ENCODE data around the gene HLA-G. TPM values are rescaled to one million over a fixed set of nuclear protein-coding genes. Genes with fewer than 3 reads are reported as not detected.

The HLA-G gene
- total RNA-seq, 1 experiment from 2014 or later = not detected

- intact Hi-C loops (cut with micrococcal nuclease) = no loop called here
- BruUV-seq (replicated peaks) = no TSS peak
- no peaks in the 10 kb centered on the region for H3K27me3 Mint-ChIP-seq (ENCODE audit: insufficient read depth, unreplicated experiment)
- no peak for DNase-seq (ENCODE audit: unreplicated experiment)
- POLR2A ChIA-PET = no interaction called here
- CTCF ChIA-PET = interaction anchor here (1.0 kb wide), 1 partner anchor 34 kb away, joined by 4 read pairs; no protein-coding TSS in a partner anchor
- no peaks in the 10 kb centered on the region for H3K36me3 Mint-ChIP-seq (ENCODE audit: insufficient read depth, unreplicated experiment)
- peaks cover 9% of the 10 kb centered on the region for H3K4me1 Mint-ChIP-seq (ENCODE audit: insufficient read depth, unreplicated experiment)
- TF ChIP-seq, protein P1, sequence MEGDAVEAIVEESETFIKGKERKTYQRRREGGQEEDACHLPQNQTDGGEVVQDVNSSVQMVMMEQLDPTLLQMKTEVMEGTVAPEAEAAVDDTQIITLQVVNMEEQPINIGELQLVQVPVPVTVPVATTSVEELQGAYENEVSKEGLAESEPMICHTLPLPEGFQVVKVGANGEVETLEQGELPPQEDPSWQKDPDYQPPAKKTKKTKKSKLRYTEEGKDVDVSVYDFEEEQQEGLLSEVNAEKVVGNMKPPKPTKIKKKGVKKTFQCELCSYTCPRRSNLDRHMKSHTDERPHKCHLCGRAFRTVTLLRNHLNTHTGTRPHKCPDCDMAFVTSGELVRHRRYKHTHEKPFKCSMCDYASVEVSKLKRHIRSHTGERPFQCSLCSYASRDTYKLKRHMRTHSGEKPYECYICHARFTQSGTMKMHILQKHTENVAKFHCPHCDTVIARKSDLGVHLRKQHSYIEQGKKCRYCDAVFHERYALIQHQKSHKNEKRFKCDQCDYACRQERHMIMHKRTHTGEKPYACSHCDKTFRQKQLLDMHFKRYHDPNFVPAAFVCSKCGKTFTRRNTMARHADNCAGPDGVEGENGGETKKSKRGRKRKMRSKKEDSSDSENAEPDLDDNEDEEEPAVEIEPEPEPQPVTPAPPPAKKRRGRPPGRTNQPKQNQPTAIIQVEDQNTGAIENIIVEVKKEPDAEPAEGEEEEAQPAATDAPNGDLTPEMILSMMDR (IDR thresholded peaks at IDR 0.05; ENCODE audit: unreplicated experiment) = no peak
- H3K9me3 Mint-ChIP-seq (ENCODE audit: unreplicated experiment) = no peaks in the 10 kb centered on the region
- no peak overlapping the region for H3K27ac Mint-ChIP-seq (ENCODE audit: low read depth, unreplicated experiment)
- no peak overlapping the region for H3K4me3 Mint-ChIP-seq (ENCODE audit: unreplicated experiment)
These were observed 27.4 kb upstream of the HLA-G start for GRCh38 chr6:29800254-29800653.

GRCh38 chr6:29806387-29806786, 21.2 kb upstream of the HLA-G start:
- no peak overlapping the region for H3K4me3 Mint-ChIP-seq (ENCODE audit: unreplicated experiment)
- DNase-seq (ENCODE audit: unreplicated experiment) = no peak
- no peaks in the 10 kb centered on the region for H3K27me3 Mint-ChIP-seq (ENCODE audit: insufficient read depth, unreplicated experiment)
- CTCF ChIA-PET = interaction anchor here (0.6 to 2.2 kb wide), 5 partner anchors 12 to 104 kb away, joined by 3 to 9 read pairs (median 4); no protein-coding TSS in a partner anchor
- no peak overlapping the region for H3K27ac Mint-ChIP-seq (ENCODE audit: low read depth, unreplicated experiment)
- no peaks in the 10 kb centered on the region for H3K9me3 Mint-ChIP-seq (ENCODE audit: unreplicated experiment)
- no peaks in the 10 kb centered on the region for H3K36me3 Mint-ChIP-seq (ENCODE audit: insufficient read depth, unreplicated experiment)
- TF ChIP-seq, protein P1 (IDR thresholded peaks at IDR 0.05; ENCODE audit: unreplicated experiment) = no peak
- no TSS peak for BruUV-seq (replicated peaks)
- no peaks in the 10 kb centered on the region for H3K4me1 Mint-ChIP-seq (ENCODE audit: insufficient read depth, unreplicated experiment)
- intact Hi-C loops (cut with micrococcal nuclease) = no loop called here
- POLR2A ChIA-PET = interaction anchor here (1.0 to 1.1 kb wide), 2 partner anchors 9 to 47 kb away, joined by 3 read pairs; no protein-coding TSS in a partner anchor

DNA sequence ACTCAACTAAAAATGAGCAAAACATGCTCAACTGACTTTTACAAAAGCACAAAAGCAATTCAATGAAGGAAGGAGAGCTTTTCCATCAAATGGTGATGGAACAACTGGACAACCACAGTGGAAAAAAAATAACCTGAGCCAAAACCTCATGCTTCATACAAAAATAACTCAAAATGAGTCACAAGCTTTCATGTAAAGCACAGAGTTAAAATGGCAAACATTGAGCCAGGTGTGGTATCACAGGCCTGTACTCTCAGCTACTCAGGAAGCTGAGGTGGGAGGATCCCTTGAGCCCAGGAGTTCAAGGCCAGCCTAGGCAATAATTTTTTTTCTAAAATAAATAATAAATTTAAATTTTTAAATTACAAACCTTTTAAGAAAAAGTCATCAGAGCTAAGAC, 18.4 kb upstream of the HLA-G start:
- Mint-ChIP-seq H3K4me3 (ENCODE audit: unreplicated experiment) (no peak overlapping the region), H3K36me3 (ENCODE audit: insufficient read depth, unreplicated experiment) (peaks cover under 1% of the 10 kb centered on the region), H3K27ac (ENCODE audit: low read depth, unreplicated experiment) (no peak overlapping the region), H3K9me3 (ENCODE audit: unreplicated experiment) (no peaks in the 10 kb centered on the region), H3K27me3 (ENCODE audit: insufficient read depth, unreplicated experiment) (no peaks in the 10 kb centered on the region), H3K4me1 (ENCODE audit: insufficient read depth, unreplicated experiment) (peaks cover 8% of the 10 kb centered on the region)
- peak; percentile 8 for DNase-seq (ENCODE audit: unreplicated experiment)
- no TSS peak for BruUV-seq (replicated peaks)
- TF ChIP-seq, protein P1 (IDR thresholded peaks at IDR 0.05; ENCODE audit: unreplicated experiment) = no peak
- ChIA-PET CTCF (interaction anchor here (0.7 to 1.5 kb wide), 4 partner anchors 24 to 112 kb away, joined by 3 to 4 read pairs (median 4); no protein-coding TSS in a partner anchor), POLR2A (interaction anchor here (0.7 to 1.6 kb wide), 4 partner anchors 12 to 1010 kb away, joined by 3 to 8 read pairs (median 4); no protein-coding TSS in a partner anchor)
- intact Hi-C loops (cut with micrococcal nuclease) = no loop called here

DNA sequence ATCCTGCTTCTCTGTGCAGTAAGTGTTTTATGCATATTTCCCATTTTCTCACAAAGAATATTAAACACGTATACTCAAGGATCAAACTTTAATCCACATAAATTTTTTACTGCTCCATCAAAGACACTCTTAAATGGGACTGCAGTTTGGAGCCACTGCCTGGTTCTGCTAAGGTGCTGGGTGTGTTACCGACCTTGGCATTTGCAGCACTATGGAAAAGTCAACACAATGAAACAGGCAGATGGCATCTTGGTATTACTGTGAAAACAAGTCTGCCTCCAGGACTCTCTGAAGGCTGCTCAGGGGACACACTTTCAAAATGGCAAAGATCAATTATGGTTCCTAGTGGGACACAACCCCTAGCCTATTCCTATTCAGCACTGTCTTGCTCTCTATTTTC, 17.3 kb upstream of the HLA-G start:
- no TSS peak for BruUV-seq (replicated peaks)
- no peak overlapping the region for H3K27ac Mint-ChIP-seq (ENCODE audit: low read depth, unreplicated experiment)
- peaks cover 8% of the 10 kb centered on the region for H3K4me1 Mint-ChIP-seq (ENCODE audit: insufficient read depth, unreplicated experiment)
- no peak overlapping the region for H3K4me3 Mint-ChIP-seq (ENCODE audit: unreplicated experiment)
- CTCF ChIA-PET = interaction anchor here (0.8 to 1.6 kb wide), 3 partner anchors 12 to 321 kb away, joined by 3 to 4 read pairs (median 3); no protein-coding TSS in a partner anchor
- TF ChIP-seq, protein P1 (IDR thresholded peaks at IDR 0.05; ENCODE audit: unreplicated experiment) = no peak
- no peaks in the 10 kb centered on the region for H3K27me3 Mint-ChIP-seq (ENCODE audit: insufficient read depth, unreplicated experiment)
- peaks cover 6% of the 10 kb centered on the region for H3K36me3 Mint-ChIP-seq (ENCODE audit: insufficient read depth, unreplicated experiment)
- intact Hi-C loops (cut with micrococcal nuclease) = no loop called here
- POLR2A ChIA-PET = no interaction called here
- H3K9me3 Mint-ChIP-seq (ENCODE audit: unreplicated experiment) = no peaks in the 10 kb centered on the region
- no peak for DNase-seq (ENCODE audit: unreplicated experiment)
